Measurements from ENCODE around the gene ARSB.

ARSB gene

GRCh38 chr5:78811866-78812265 lies 173.2 kb downstream of the ARSB start:
- no peaks in the 10 kb centered on the region for H3K9me2 ChIP-seq (replicated peaks; ENCODE audit: low read depth, low read length)
- TF ChIP-seq CTCF (conservative IDR thresholded peaks at IDR 0.05; ENCODE audit: low read length) (no peak), EZH2phosphoT487 (IDR thresholded peaks at IDR 0.05; ENCODE audit: borderline replicate concordance) (no peak)

GRCh38 chr5:78811121-78811817 lies 173.8 kb downstream of the ARSB start:
- H3K27me3 ChIP-seq (ENCODE audit: insufficient read depth, low read length, poor library complexity, severe bottlenecking) = no peaks in the 10 kb centered on the region
- no peaks in the 10 kb centered on the region for H3F3A ChIP-seq (ENCODE audit: low read depth)
- H2AFZ ChIP-seq (ENCODE audit: low read length) = no peak overlapping the region
- no peak for TF ChIP-seq EZH2phosphoT487 (IDR thresholded peaks at IDR 0.05; ENCODE audit: borderline replicate concordance)
- TF ChIP-seq CTCF (conservative IDR thresholded peaks at IDR 0.05; ENCODE audit: low read length) = no peak
- no peak overlapping the region for H3K9ac ChIP-seq (ENCODE audit: low read depth, low read length, poor library complexity, severe bottlenecking)
- H3K36me3 ChIP-seq (ENCODE audit: insufficient read depth, low read length) = no peaks in the 10 kb centered on the region
- H3K4me1 ChIP-seq (ENCODE audit: insufficient read depth, low read length, poor library complexity, severe bottlenecking) = peaks cover 10% of the 10 kb centered on the region
- no peaks in the 10 kb centered on the region for H3K9me2 ChIP-seq (replicated peaks; ENCODE audit: low read depth, low read length)
- no peak overlapping the region for H3K4me2 ChIP-seq (ENCODE audit: low read depth, low read length, poor library complexity, severe bottlenecking)
- no peak overlapping the region for H3K4me3 ChIP-seq (ENCODE audit: low read length, poor library complexity, severe bottlenecking)
- no peaks in the 10 kb centered on the region for H3K9me3 ChIP-seq (ENCODE audit: insufficient read depth, low read depth, low read length)
- no peaks in the 10 kb centered on the region for H3K79me2 ChIP-seq (ENCODE audit: insufficient read depth, low read length)
- H4K20me1 ChIP-seq (ENCODE audit: insufficient read depth, low read length, poor library complexity, severe bottlenecking) = no peaks in the 10 kb centered on the region

More at GRCh38 chr5:78811866-78812265, 173.2 kb downstream of the ARSB start:
- Histone ChIP-seq H3K4me3 (ENCODE audit: low read length, poor library complexity, severe bottlenecking) (no peak overlapping the region), H3K9me3 (ENCODE audit: insufficient read depth, low read depth, low read length) (no peaks in the 10 kb centered on the region), H3K79me2 (ENCODE audit: insufficient read depth, low read length) (no peaks in the 10 kb centered on the region), H3K36me3 (ENCODE audit: insufficient read depth, low read length) (no peaks in the 10 kb centered on the region), H3K9ac (ENCODE audit: low read depth, low read length, poor library complexity, severe bottlenecking) (no peak overlapping the region), H2AFZ (ENCODE audit: low read length) (no peak overlapping the region), H3K4me2 (ENCODE audit: low read depth, low read length, poor library complexity, severe bottlenecking) (no peak overlapping the region), H3K27me3 (ENCODE audit: insufficient read depth, low read length, poor library complexity, severe bottlenecking) (no peaks in the 10 kb centered on the region), H4K20me1 (ENCODE audit: insufficient read depth, low read length, poor library complexity, severe bottlenecking) (no peaks in the 10 kb centered on the region), H3K4me1 (ENCODE audit: insufficient read depth, low read length, poor library complexity, severe bottlenecking) (peaks cover 10% of the 10 kb centered on the region), H3F3A (ENCODE audit: low read depth) (no peaks in the 10 kb centered on the region)

- no peak for TF ChIP-seq CTCF (conservative IDR thresholded peaks at IDR 0.05; ENCODE audit: low read length)
- no peak for TF ChIP-seq EZH2phosphoT487 (IDR thresholded peaks at IDR 0.05; ENCODE audit: borderline replicate concordance)
- no peaks in the 10 kb centered on the region for H3K9me2 ChIP-seq (replicated peaks; ENCODE audit: low read depth, low read length)
- no peak overlapping the region for H3K4me2 ChIP-seq (ENCODE audit: low read depth, low read length, poor library complexity, severe bottlenecking)
- H4K20me1 ChIP-seq (ENCODE audit: insufficient read depth, low read length, poor library complexity, severe bottlenecking) = no peaks in the 10 kb centered on the region
- no peak overlapping the region for H3K9ac ChIP-seq (ENCODE audit: low read depth, low read length, poor library complexity, severe bottlenecking)
- no peaks in the 10 kb centered on the region for H3K9me3 ChIP-seq (ENCODE audit: insufficient read depth, low read depth, low read length)
- H3K4me1 ChIP-seq (ENCODE audit: insufficient read depth, low read length, poor library complexity, severe bottlenecking) = peaks cover 10% of the 10 kb centered on the region
- H3F3A ChIP-seq (ENCODE audit: low read depth) = no peaks in the 10 kb centered on the region
- no peak overlapping the region for H3K4me3 ChIP-seq (ENCODE audit: low read length, poor library complexity, severe bottlenecking)
- H3K36me3 ChIP-seq (ENCODE audit: insufficient read depth, low read length) = no peaks in the 10 kb centered on the region
- no peaks in the 10 kb centered on the region for H3K27me3 ChIP-seq (ENCODE audit: insufficient read depth, low read length, poor library complexity, severe bottlenecking)
- no peaks in the 10 kb centered on the region for H3K79me2 ChIP-seq (ENCODE audit: insufficient read depth, low read length)
- no peak overlapping the region for H2AFZ ChIP-seq (ENCODE audit: low read length)
These were observed 174.8 kb downstream of the ARSB start for GRCh38 chr5:78810098-78810920.
